GM19455 (cell line): ENCODE measurements around the gene LDLRAD4.

Experiments
- ATAC-seq: cut with Tn5 transposase; IDR thresholded peaks from one replicate; pipeline ENCODE4 v1.9.1; 2021; ENCODE audit not compliant: unreplicated experiment

Gene LDLRAD4

GRCh38 chr18:13201292-13201691 lies 17.3 kb upstream of the LDLRAD4 start:
- ATAC-seq, result no peak

GRCh38 chr18:13202571-13202970 lies 16.0 kb upstream of the LDLRAD4 start:
- no peak for ATAC-seq

GRCh38 chr18:13206301-13206700 lies 12.3 kb upstream of the LDLRAD4 start:
- no peak for ATAC-seq

- ATAC-seq, result no peak
These were observed 11.3 kb upstream of the LDLRAD4 start for GRCh38 chr18:13207294-13207693.

- no peak for ATAC-seq
These were observed 7.0 kb upstream of the LDLRAD4 start for GRCh38 chr18:13211534-13211933.

GRCh38 chr18:13213036-13213795 lies 5.3 kb upstream of the LDLRAD4 start:
- no peak for ATAC-seq

GRCh38 chr18:13214609-13215008 lies 4.0 kb upstream of the LDLRAD4 start:
- no peak for ATAC-seq

- no peak for ATAC-seq
These were observed 2.4 kb upstream of the LDLRAD4 start for GRCh38 chr18:13216092-13216582.

- no peak for ATAC-seq
These were observed 1.7 kb upstream of the LDLRAD4 start for GRCh38 chr18:13216711-13217465.

- ATAC-seq, result no peak
These were observed 1.0 kb upstream of the LDLRAD4 start for GRCh38 chr18:13217466-13217961.

- no peak for ATAC-seq
These were observed 591 bp upstream of the LDLRAD4 start for GRCh38 chr18:13217971-13218367.

GRCh38 chr18:13218997-13219396 lies 437 bp downstream of the LDLRAD4 start:
- ATAC-seq, result no peak

- ATAC-seq, result no peak
These were observed 1.1 kb downstream of the LDLRAD4 start for GRCh38 chr18:13219593-13220159.

- ATAC-seq, result no peak
These were observed 1.9 kb downstream of the LDLRAD4 start for GRCh38 chr18:13220361-13220991.

- ATAC-seq, result no peak
These were observed 3.6 kb downstream of the LDLRAD4 start for GRCh38 chr18:13221869-13222855.

- no peak for ATAC-seq
These were observed 4.3 kb downstream of the LDLRAD4 start for GRCh38 chr18:13222856-13223281.

GRCh38 chr18:13223311-13224143 lies 5.0 kb downstream of the LDLRAD4 start:
- no peak for ATAC-seq

GRCh38 chr18:13225261-13225660 lies 6.7 kb downstream of the LDLRAD4 start:
- ATAC-seq, result no peak

- no peak for ATAC-seq
These were observed 8.1 kb downstream of the LDLRAD4 start for GRCh38 chr18:13226533-13227144.
